Stimulated activated CD4-positive, alpha-beta T cell treated with anti-CD3 and anti-CD28 coated beads, TNF-alpha, amount 100 ng/mL, for 48 hours (primary cell): Measurements from ENCODE around the gene PDGFD.
"Not testable (repeated sequence)": the region's sequence is repeated elsewhere in the genome, so short reads cannot be mapped to it uniquely, and the experiment has no call there.

Source experiments
- DNase-seq, 3 donors: peaks; one replicate each; pipeline ENCODE4 v3.0.0-alpha.2; 2020; ENCODE audit warnings: low read depth in 3 of 3

Gene PDGFD

DNA sequence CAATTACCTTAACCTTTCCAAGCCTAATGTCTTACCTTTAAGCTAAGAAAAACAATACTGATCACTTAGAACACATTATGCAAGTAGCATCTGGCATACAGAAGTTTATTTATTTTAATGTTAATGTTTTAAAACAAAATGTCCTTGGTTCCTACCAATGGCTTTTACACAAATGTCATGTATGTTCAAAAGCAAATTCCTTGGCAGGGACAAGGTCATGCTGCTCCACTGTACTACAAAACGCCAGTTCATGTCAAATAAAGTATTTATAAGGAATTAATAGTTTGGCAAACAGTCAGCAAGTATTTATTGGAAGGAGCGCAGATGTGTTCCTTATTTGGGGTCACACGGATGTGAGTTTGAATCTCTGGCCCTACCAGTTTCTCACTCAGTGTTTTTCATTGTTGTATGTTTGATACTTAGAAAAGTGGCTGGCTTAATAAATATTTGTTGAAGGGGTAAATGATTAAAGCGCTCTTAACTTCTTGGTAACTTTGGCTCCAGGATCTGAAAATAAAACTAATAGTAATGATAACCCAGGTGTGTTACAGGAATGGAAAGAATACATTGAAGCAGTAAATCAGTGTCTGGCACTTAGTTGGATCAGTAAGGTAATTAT, 108.9 kb downstream of the PDGFD start:
- DNase-seq: no peak

DNA sequence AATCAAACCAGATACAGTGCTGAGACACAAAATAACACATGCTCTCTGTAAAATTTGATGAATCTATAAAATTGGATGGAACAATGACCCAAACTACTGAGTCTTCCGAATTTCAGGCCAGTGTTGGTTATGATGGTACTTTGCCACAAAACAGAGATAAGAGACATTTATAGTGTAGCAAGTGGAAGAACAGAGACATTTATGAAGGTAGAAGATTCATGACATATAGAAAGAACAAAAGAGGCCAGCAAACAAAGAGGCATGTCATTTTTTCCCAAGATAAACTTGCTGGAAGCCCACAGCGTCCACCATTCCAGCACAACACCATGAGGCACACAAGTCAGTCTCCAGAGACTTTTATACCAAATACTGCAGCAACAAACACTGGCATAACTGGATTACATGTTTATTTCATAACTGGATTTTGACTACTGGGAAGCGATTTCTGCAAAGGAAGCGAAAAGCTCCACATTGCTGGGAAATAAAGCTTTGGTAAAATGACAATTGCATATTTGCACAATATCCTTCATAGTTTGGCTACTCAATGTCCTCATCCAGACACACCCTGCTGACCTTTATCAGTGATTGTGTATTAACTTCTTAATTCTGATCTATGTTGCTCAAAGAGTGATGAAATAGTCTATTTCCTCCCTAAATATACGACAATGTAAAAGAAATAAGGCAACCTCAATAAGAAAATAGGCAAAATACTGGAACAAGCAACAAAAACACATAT, 110.0 kb downstream of the PDGFD start:
- no peak for DNase-seq

DNA sequence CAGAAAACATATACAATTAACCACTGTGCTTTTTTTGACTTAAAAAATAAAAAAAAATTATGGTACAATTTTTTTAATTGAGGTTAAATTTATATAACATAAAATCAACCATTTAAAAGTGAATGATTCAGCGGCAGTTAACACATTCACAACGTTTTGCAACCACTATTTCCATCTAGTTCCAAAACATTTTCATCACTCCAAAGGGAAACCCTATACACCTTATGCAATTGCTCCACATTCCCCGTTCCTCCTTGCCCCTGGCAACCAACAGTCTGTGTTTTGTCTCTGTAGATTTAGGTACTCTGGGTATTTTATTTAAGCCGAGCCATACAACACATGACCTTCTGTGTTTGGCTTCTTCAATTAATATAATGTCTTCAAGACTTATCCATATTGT, 112.2 kb downstream of the PDGFD start:
- DNase-seq: no peak

DNA sequence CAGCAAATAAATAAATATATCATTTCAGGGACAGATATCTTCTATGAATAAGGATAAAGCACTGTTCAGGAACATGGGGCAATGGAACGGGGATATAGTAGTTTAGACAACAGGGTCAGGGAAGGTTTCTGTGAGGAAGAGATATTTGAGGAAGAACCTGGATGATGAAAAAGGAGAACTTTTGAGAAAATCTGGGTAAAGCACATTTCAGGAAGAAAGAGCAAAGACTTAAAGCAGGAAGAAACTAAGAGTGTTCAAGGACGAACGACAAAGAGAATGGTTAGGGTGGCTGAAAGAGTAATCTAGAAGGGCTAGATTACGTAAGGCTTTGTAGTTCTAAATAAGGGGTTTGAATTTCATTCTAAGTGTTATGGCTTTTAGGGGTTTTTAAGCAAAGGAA, 114.8 kb downstream of the PDGFD start:
- DNase-seq: no peak

DNA sequence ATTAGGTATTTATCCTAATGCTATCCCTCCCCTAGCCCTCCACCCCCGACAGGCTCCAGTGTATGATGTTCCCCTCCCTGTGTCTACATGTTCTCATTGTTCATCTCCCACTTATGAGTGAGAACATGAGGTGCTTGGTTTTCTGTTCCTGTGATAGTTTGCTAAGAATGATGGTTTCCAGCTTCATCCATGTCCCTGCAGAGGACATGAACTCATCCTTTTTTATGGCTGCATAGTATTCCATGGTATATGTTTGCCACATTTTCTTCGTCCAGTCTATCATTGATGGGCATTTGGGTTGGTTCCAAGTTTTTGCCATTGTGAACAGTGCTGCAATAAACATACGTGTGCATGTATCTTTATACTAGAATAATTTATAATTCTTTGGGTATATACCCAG, 117.1 kb downstream of the PDGFD start:
- not testable (repeated sequence) for DNase-seq

DNA sequence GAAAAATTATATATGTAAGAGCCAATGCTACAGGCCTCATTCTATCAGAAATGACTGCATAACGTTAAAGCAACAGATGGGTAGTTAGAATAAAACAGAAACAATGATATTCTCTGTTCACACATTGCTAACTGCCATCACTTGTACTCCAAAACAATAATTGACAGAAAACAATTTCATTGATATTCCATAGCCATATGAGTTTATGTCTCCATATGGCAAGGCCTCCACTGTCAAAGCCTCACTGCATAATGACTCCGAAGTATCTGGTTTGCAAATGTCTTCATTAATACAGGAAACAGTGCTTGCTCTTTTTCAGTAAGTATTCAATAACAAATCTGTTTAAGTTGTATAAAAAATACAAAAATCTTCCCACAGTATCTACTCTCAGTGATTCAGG, 117.6 kb downstream of the PDGFD start:
- DNase-seq: no peak

DNA sequence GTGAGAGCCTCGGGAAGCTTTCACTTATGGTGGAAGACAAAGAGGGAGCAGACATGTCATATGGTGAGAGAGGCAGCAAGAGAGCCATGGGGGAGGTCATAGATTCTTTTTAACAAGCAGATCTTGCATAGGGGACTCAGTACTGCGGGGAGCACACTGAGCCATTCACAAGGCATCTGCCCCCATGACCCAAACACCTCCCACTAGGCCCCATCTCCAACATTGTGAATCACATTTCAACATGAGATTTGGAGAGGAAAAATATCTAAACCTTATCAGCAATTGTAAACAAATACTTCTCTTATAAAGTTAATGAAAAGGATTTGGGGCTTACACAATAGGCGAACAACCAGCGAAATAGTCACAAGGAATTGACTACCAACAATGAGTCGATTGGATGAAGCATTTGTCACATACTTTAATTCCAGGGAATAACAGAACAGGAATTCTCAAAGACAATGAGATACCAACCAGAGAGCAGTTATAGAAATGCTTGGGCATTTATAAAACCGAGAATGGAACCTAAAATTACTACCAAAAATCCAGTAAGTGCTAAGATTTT, 120.2 kb downstream of the PDGFD start:
- DNase-seq: no peak

DNA sequence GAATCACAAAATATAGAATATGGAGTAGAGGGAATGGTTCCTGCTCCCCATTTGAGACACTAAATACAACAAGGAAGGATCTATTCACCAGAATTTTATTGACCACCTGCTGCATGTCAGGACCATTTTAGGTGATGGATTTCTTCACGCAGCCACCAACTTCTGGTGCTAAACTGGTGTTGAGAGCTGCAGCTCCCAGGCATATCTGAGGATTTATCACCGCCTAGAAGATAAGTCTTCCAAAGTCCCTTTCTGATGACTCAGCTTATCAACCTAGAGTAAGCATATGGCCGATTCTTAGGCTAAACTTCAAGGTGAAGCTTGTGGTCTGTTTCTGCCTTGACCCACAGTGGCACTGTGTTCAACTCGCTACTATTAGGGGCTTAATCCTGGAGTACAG, 120.8 kb downstream of the PDGFD start:
- no peak for DNase-seq

DNA sequence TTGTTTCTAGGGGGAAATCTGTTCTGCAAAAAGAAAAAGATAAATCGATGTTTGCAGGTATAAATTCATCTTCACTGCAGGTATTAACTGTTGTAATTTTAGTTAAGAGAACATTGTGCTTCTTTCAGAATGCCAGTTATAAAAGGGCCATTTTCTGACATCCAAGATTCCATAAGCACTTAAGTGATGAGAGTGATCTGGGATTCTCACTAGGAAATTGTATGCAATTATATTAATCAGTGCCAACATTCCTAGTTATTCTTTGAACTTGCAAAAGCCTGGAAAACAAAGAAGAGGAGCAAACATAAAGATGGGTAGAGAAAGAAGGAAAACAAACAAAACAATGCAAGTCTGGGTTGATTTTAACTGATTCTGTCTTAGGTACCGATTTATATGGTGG, 122.2 kb downstream of the PDGFD start:
- DNase-seq: no peak

DNA sequence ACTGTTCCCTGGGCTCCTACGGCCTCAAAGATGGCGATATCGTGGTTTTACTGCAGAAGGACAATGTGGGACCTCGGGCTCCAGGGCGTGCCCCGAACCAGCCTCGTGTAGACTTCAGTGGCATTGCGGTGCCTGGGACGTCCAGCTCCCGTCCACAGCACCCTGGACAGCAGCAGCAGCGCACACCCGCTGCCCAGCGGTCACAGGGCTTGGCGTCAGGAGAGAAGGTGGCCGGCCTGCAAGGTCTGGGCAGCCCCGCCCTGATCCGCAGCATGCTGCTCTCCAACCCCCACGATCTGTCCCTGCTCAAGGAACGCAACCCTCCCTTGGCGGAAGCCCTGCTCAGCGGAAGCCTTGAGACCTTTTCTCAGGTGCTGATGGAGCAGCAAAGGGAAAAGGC, 127.0 kb downstream of the PDGFD start:
- no peak for DNase-seq

DNA sequence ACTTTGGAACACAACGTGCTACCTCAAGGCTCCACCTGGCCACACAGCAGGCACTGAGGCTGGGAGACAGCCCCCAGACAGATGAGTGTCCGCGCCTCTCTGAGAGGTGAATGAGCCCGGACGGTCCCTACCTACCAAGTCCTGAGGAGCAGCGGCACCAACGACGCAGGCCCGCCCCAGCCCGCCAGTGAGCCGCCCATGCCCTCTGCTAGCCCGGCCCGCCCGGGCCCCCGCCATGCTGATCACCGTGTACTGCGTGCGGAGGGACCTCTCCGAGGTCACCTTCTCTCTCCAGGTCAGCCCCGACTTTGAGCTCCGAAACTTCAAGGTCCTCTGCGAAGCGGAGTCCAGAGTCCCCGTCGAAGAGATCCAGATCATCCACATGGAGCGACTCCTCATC, 127.4 kb downstream of the PDGFD start, which contains the start of gene DDI1:
TSS of gene DDI1 (plus strand) at position 53 of the 400 bp plus-strand sequence. CDS start at position 236, 183 bp downstream.
- no peak for DNase-seq

DNA sequence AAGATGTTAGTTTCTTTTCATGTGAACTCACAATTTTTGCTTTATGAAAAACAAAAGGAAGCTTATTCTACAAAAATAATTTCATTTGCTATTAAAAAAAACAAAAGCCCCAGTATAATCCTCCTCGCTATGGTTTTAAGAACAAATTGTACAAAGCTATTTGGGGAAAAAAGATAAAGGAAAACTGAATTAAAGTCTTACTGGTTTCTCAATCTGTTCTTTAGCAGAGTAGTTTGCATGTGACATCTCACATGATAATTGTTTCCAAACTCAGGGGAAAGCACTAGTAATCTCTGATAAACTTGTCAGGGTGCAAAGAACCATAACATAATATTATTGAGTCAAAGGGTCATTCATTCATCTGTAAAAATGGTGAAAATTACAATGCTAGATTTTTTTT, 130.4 kb downstream of the PDGFD start:
- DNase-seq: no peak

DNA sequence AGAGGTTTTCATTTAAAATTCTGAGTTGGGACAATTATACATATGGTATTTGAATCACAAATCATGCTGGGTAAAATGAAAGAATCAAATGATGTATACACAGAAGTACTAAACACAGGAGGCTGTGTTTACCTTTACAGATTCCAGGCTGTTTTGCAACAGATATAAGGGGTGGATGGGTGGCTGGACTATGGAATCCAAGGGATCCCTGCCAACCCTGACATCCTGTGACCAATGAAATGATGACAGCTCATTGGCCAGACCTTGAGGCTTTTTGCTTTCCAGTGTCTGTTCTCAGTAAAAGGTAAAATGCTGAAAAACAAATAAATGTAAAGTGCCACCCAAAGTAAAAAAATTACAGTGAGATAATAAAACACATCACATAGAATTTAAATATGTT, 130.8 kb downstream of the PDGFD start:
- DNase-seq: no peak

DNA sequence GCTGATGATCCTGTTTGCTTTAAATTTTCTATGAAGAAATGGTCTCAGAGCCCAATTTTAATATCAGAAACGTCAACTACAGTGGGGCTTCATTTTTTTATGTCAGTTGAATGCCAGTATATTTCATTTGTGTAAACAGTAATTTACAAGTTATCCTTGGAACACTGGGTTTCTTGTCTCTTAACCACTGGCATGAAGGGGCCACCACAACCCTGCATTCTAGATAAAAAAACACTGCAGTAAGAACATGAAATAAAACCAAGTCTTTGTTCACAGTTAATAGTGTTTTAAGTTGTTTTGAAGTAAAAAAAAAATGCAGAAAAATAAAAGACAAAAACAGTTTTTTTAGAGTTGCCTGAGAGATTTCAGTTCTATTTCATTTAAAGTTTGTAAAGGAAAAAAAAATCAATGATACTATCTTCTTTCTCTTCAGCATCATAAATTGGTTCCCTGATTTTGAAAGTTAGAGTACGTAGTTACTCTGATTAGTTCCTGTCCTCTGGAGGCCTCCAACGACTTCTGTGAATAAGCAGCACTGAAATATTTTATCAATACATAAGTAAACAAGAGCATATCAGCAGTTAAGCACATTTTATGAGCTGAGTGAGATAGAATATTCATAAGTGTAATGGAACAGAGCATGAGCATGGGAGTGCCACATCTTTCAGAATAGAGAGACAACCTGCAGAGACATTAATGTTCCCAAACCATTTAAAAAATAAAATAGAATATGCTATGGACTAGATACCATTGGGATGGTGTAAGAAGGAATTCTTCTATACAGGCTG, 135.3 kb downstream of the PDGFD start:
- DNase-seq: no peak

DNA sequence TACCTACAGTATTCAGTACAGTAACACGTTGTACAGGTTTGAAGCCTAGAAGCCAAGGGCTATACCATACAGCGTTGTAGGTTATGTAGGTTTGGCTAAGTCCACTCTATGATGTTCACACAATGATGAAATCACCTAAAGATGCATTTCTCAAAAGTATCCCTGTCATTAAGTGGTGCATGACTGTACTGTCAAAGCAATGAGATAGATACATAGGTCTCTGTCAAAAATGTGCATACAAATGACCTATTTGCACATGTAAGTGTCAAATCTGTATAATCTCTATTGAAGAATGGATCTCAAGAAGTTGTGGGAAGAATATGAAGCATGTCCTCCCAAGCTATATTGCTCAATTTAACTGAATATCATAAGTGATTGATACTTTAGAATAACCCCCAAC, 139.4 kb downstream of the PDGFD start:
- DNase-seq: no peak

DNA sequence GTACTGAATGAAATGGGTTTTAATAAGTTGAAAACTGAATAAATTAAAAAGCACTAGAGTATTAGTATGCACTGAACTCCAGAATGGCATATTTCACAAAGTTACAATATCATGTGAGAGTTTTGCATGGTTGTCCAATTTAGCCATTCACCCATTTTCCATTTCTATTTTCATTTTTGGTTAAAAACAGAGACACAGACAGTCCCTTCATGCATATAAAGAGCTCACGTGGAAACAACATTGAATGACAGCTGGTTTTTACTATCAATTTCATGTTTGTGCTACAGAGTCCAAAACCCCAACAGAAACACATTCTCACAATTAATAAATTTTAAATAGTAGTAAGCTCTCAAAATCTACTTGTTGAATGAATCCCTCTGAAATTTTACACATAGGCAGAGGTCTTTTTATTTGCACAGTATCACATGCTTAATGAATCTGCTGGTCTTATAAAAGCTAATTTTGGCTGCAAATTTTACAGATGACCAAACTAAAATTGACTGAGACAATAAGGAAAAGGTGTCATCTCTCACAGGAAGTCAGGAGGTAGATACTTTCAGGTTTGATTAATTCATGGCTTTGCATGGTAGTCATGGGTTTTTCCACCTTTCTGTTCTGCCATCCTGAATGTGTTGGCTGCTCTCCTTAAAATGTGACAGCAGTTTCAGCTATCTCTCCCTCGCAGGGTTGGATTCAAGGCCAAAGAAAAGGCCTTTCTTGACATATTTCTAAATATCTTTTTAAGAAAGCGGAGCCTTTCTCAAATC, 148.1 kb downstream of the PDGFD start:
- no peak for DNase-seq

DNA sequence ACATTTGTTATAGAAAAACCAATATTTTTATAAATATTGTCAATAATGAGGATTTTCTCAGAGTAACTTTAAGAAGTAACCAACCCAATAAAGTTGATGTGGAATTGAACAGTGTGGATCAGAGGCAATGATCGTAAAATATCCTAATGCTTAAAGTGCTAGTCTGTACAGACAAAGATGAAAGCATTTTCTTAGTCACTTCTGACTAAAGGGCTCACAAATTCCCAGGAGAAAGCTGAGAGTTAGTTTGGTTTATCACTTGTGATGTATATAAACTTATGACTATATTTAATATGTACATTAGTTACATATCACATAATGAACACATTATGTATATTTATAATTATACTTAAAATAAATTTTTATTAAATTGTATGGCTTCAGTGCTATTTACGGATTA, 152.9 kb downstream of the PDGFD start:
- no peak for DNase-seq

DNA sequence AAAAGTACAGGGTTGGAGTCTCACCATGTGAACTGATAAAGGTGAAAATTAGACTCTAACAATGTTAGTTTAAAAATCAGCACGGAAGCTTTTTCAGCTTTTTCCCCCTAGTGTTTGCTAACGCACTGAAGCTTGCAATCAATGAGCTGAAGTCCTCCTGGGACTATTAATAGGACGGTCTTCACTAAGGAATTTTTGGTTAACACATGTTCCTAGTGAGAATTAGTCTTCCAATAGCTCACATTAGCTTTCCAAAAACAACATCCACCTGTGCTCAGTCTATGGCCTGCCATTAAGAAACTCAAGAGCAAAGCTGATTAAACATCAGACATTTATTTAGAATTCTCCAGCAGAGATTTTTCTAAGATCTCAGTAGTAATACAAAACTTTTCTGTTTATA, 154.2 kb downstream of the PDGFD start:
- no peak for DNase-seq

DNA sequence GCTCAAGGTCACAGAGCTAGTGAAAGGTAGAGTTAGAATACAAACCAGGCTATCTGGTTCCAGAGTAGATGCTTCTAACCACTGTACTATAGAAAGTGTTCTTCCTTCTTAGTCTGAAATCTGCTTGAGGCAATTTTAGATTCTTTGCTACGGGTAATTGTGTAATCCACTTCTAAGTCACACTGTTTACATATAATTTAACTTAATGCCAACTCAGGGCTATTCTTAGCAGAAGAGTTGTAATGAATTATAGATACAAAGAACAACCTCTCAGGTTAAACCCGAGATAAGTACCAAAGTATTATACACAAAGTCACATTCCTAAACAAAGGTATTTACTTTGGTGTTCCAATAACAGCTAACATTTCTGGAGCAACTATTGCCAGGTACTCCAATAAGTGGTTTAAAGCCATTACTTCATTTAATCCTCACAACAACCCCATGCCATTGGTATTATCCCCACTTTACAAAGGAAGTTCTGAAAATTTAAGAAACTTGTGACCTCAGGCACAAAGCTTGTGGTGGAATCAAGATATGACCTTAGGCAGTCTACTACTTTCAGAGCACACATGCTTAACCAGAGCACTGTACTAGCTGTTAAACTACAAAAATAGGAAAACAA, 158.6 kb downstream of the PDGFD start:
- DNase-seq: no peak

DNA sequence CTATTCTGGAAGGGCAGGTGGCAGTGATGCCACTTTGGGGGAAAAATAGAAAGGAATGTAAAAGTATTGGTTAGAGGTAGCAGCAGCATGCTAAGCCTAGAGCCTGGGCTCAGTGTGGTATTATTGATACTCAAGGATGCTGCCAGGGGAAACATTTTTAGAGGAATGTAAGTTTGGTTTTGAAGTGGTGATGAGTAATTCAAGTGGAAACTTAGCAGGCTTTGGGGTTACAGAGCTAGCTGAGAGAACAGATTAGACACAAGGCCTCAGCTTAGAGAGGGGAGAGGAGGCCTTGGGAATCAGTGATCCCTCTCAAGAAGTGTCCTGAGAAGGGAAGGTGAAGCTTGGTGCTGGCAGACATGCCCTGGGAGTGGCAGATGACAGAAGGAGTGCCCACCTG, 160.5 kb downstream of the PDGFD start:
- no peak for DNase-seq

DNA sequence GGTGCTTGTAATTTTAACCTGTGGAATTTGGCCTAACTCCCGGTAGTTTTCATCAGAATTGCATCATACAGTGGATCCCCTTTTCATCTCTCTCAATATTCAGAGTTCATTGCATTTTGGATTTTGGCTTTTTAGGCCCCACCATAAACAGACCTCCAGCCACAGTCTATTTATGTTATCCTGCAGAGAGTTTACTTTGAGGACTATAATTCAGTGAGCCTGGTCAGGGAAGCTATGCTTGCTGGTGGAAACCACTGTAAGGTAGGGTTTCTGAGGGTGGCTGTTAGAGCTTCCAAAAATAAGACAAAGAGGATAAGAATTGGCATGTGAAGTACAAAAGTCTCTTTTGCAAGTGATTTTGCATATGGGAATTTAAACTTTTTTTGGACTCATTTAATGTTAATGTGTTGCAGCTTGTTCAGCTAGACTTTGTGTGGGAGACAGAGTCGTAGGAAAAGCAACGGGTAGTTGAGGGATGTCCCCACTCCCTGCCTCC, 162.3 kb downstream of the PDGFD start:
- DNase-seq: no peak
